Endothelial cell of umbilical vein (primary cell): ENCODE measurements around the gene CASK.

Experiments used
- JUN ChIP-seq: IDR thresholded peaks from 2 replicates; pipeline ENCODE4 v1.6.1; 2011; ENCODE audit warnings: borderline replicate concordance, low read depth; ENCODE audit not compliant: insufficient read length, insufficient read depth
- POLR2A ChIP-seq: IDR thresholded peaks from 2 replicates; pipeline ENCODE4 v1.6.1; 2012; ENCODE audit warnings: low read depth, mild to moderate bottlenecking, control low read depth, low read length
- TF ChIP-seq, protein P1 (sequence below), 2 donors: IDR thresholded peaks; 1 replicate in 1 of 2; 2 replicates in 1 of 2; pipeline ENCODE4 v1.5.1; 2011; ENCODE audit warnings: low read length in 2 of 2, mild to moderate bottlenecking in 2 of 2, moderate library complexity in 2 of 2, control low read depth in 1 of 2, inconsistent platforms in 1 of 2, low read depth in 1 of 2; ENCODE audit not compliant: insufficient read depth in 1 of 2; ENCODE audit errors: extremely low read depth in 1 of 2

DNA sequence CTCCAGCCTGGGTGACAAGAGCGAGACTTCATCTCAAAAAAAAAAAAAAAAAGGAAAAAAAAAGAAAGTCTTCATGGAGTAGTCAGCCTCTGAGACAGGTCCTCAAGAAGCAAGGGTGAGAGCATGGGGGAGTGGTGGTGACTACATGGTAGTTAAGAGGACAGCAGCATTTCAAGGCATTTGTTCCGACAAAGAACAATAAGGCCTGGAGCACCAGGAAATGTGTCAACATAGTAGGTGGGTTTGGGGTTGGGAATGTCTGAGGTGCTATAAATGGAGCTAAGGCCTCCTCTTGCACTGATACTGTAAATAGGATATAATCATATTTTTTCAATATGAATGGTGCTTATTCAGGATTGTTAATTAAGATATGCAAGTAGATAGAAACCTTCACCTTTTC, 165.0 kb downstream of the CASK start:
- TF ChIP-seq, protein P1, sequence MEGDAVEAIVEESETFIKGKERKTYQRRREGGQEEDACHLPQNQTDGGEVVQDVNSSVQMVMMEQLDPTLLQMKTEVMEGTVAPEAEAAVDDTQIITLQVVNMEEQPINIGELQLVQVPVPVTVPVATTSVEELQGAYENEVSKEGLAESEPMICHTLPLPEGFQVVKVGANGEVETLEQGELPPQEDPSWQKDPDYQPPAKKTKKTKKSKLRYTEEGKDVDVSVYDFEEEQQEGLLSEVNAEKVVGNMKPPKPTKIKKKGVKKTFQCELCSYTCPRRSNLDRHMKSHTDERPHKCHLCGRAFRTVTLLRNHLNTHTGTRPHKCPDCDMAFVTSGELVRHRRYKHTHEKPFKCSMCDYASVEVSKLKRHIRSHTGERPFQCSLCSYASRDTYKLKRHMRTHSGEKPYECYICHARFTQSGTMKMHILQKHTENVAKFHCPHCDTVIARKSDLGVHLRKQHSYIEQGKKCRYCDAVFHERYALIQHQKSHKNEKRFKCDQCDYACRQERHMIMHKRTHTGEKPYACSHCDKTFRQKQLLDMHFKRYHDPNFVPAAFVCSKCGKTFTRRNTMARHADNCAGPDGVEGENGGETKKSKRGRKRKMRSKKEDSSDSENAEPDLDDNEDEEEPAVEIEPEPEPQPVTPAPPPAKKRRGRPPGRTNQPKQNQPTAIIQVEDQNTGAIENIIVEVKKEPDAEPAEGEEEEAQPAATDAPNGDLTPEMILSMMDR (IDR thresholded peaks at IDR 0.05; ENCODE audit: extremely low read depth in 1 of 2, insufficient read depth in 1 of 2, low read depth in 1 of 2, low read length in 2 of 2) = no peak
- TF ChIP-seq POLR2A (no peak), JUN (no peak)
